GM12875 (cell line): Measurements from ENCODE around the gene ADGRL1.
"Not testable (repeated sequence)": the region's sequence is repeated elsewhere in the genome, so short reads cannot be mapped to it uniquely, and the experiment has no call there.

Experiments
- H3K4me3 ChIP-seq: one replicate; pipeline ENCODE4 v1.5.1; 2011; ENCODE audit warnings: low read depth, low read length, control low read depth
- CTCF ChIP-seq: IDR thresholded peaks from 2 replicates; pipeline ENCODE4 v1.5.1; 2011; ENCODE audit warnings: low read depth, mild to moderate bottlenecking, control low read depth, inconsistent platforms, low read length, moderate library complexity, borderline replicate concordance; ENCODE audit not compliant: insufficient read depth

The ADGRL1 gene

GRCh38 chr19:14196105-14196504 lies 9.9 kb downstream of the ADGRL1 start:
- H3K4me3 ChIP-seq: not testable (repeated sequence)
- peak; percentile 68 for TF ChIP-seq CTCF

GRCh38 chr19:14195216-14195615 lies 10.8 kb downstream of the ADGRL1 start:
- not testable (repeated sequence) for H3K4me3 ChIP-seq

- no peak overlapping the region for H3K4me3 ChIP-seq
- no peak for TF ChIP-seq CTCF
Measured at GRCh38 chr19:14189415-14189814, 16.6 kb downstream of the ADGRL1 start.

GRCh38 chr19:14188086-14188485 lies 17.9 kb downstream of the ADGRL1 start:
- H3K4me3 ChIP-seq: not testable (repeated sequence)

- TF ChIP-seq CTCF: no peak
- H3K4me3 ChIP-seq: no peak overlapping the region
Measured at GRCh38 chr19:14187561-14187960, 18.4 kb downstream of the ADGRL1 start.

GRCh38 chr19:14186684-14187083 lies 19.3 kb downstream of the ADGRL1 start:
- not testable (repeated sequence) for H3K4me3 ChIP-seq

- H3K4me3 ChIP-seq: not testable (repeated sequence)
Measured at GRCh38 chr19:14185691-14186090, 20.3 kb downstream of the ADGRL1 start.

GRCh38 chr19:14185158-14185557 lies 20.8 kb downstream of the ADGRL1 start:
- H3K4me3 ChIP-seq: no peak overlapping the region
- no peak for TF ChIP-seq CTCF

GRCh38 chr19:14183741-14184350 lies 22.1 kb downstream of the ADGRL1 start:
- no peak for TF ChIP-seq CTCF
- H3K4me3 ChIP-seq: no peak overlapping the region

GRCh38 chr19:14182476-14182875 lies 23.5 kb downstream of the ADGRL1 start:
- no peak overlapping the region for H3K4me3 ChIP-seq
- TF ChIP-seq CTCF: no peak
